Measurements from ENCODE around the gene COL4A1.

DNA sequence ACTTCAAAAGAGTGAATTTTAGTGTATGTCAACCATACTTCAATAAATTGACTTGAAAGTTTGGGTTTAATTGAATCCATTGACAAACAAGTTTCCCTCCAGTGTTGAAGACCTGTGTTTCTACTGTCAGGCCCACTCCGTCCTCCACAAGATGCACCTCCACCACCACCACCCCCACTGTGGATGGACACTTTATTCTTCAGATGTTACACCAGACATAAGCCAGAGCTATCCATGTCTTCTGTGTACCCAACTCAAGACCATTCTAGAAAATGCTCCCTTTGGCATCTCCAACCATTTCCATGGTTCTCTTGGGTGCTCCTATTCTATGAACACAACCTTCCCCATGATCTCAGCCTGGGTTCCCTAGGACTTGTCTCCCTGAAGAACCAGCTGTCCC lies 207.0 kb downstream of the COL4A1 start:
- TF ChIP-seq POLR2A (IDR thresholded peaks at IDR 0.05; ENCODE audit: low read length) (no peak), GATA1 (IDR thresholded peaks at IDR 0.05; ENCODE audit: low read depth, low read length) (no peak)
